NCI-H226 (cell line): ENCODE results near the gene NT5C3A.

Experiments used
- DNase-seq: peaks from one replicate; pipeline ENCODE4 v3.0.0-alpha.2; 2015

NT5C3A gene

GRCh38 chr7:33073243-33073642 is 10.7 kb upstream of the NT5C3A start:
- no peak for DNase-seq

GRCh38 chr7:33072471-33072870 is 9.9 kb upstream of the NT5C3A start:
- DNase-seq, result peak; percentile 75

GRCh38 chr7:33070831-33071230 is 8.3 kb upstream of the NT5C3A start:
- DNase-seq, result no peak

- DNase-seq, result no peak
These were observed 7.7 kb upstream of the NT5C3A start for GRCh38 chr7:33070277-33070676.

GRCh38 chr7:33067921-33068320 is 5.3 kb upstream of the NT5C3A start:
- DNase-seq, result no peak

GRCh38 chr7:33066771-33067170 is 4.2 kb upstream of the NT5C3A start:
- DNase-seq, result no peak

GRCh38 chr7:33065981-33066380 is 3.4 kb upstream of the NT5C3A start:
- DNase-seq, result no peak

GRCh38 chr7:33062782-33063443 is 337 bp upstream of the NT5C3A start:
- DNase-seq, result peak; percentile 97

- no peak for DNase-seq
These were observed 1.2 kb downstream of the NT5C3A start for GRCh38 chr7:33061282-33061937.

GRCh38 chr7:33059635-33060034 is 2.9 kb downstream of the NT5C3A start:
- no peak for DNase-seq

GRCh38 chr7:33055158-33055557 is 7.4 kb downstream of the NT5C3A start:
- DNase-seq, result no peak

- DNase-seq, result peak; percentile 51
These were observed 8.2 kb downstream of the NT5C3A start for GRCh38 chr7:33054261-33054964.

- no peak for DNase-seq
These were observed 8.9 kb downstream of the NT5C3A start for GRCh38 chr7:33053721-33054120.

GRCh38 chr7:33050535-33051318 is 11.8 kb downstream of the NT5C3A start:
- peak; percentile 29 for DNase-seq

GRCh38 chr7:33048704-33049103 is 13.9 kb downstream of the NT5C3A start:
- no peak for DNase-seq

GRCh38 chr7:33048257-33048656 is 14.3 kb downstream of the NT5C3A start:
- no peak for DNase-seq

GRCh38 chr7:33044986-33045385 is 17.6 kb downstream of the NT5C3A start:
- DNase-seq, result no peak

GRCh38 chr7:33044401-33044718 is 18.2 kb downstream of the NT5C3A start:
- DNase-seq, result no peak

GRCh38 chr7:33043501-33044400 is 18.8 kb downstream of the NT5C3A start:
- no peak for DNase-seq

- DNase-seq, result no peak
These were observed 20.7 kb downstream of the NT5C3A start for GRCh38 chr7:33041631-33042428.

GRCh38 chr7:33040803-33041516 is 21.6 kb downstream of the NT5C3A start:
- DNase-seq, result peak; percentile 84
